Erythroblast (primary cell): Measurements from ENCODE around the gene CORO2B.

Experiments
- GATA1 ChIP-seq: IDR thresholded peaks from 2 replicates; pipeline ENCODE4 v1.6.1; 2011; ENCODE audit warnings: low read depth, mild to moderate bottlenecking, control low read depth, low read length, moderate library complexity
- POLR2A ChIP-seq: IDR thresholded peaks from 2 replicates; pipeline ENCODE4 v1.6.1; 2011; ENCODE audit warnings: mild to moderate bottlenecking, low read length

DNA sequence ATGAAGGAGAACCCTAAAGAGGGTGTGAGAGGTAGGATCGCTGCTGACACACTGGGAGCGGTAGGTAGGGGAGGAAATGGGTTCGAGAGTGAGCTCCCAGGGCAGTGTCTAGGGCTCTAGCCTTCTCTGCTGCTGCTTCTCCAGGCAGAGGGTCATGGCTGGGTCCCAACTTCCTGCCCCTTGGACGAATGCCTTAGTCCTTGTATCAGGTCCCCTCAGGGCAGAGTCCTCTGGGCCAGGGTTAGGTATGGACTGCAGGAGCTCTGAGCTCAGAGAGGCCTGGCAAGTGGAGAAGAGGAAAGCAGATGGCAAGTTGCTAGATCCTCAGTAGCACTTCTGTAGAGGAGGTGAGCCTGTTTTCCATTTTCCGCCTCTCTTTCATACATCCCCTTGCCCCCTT, 2.9 kb downstream of the CORO2B start:
- TF ChIP-seq POLR2A (no peak), GATA1 (no peak)
